Liver (tissue), 9 donors: Measurements from ENCODE around the gene LAPTM4A. TPM values are rescaled to one million over a fixed set of nuclear protein-coding genes. Genes with fewer than 3 reads are reported as not detected.

Experiments
- DNase-seq: peaks from one replicate; pipeline ENCODE4 v3.0.0-alpha.2; 2017; ENCODE audit warnings: low spot score
- H3K27ac ChIP-seq, 2 donors: one replicate each; pipeline ENCODE4 v1.7.0; 2013; ENCODE audit warnings: inconsistent platforms in 2 of 2, low read length in 2 of 2, control low read depth in 1 of 2, low read depth in 1 of 2, mild to moderate bottlenecking in 1 of 2
- H3K27me3 ChIP-seq, 4 donors: one replicate each; pipeline versions ENCODE4 v1.6.1 to v1.7.0; 2013; ENCODE audit warnings: low read length in 3 of 4, inconsistent platforms in 1 of 4, mild to moderate bottlenecking in 1 of 4, moderate library complexity in 1 of 4; ENCODE audit not compliant: control insufficient read depth in 4 of 4, insufficient read depth in 4 of 4
- H3K36me3 ChIP-seq, 4 donors: one replicate each; pipeline versions ENCODE4 v1.6.1 to v1.7.0; 2013; ENCODE audit warnings: low read length in 3 of 4, mild to moderate bottlenecking in 3 of 4, low read depth in 1 of 4, moderate library complexity in 1 of 4; ENCODE audit not compliant: control insufficient read depth in 4 of 4, insufficient read depth in 3 of 4
- H3K4me1 ChIP-seq, 4 donors: one replicate each; pipeline versions ENCODE4 v1.6.1 to v1.7.0; 2013; ENCODE audit warnings: low read length in 3 of 4, mild to moderate bottlenecking in 3 of 4, moderate library complexity in 1 of 4; ENCODE audit not compliant: control insufficient read depth in 4 of 4, insufficient read depth in 4 of 4
- H3K4me3 ChIP-seq, 3 donors: one replicate each; pipeline versions ENCODE4 v1.6.1 to v1.7.0; 2013; ENCODE audit warnings: low read length in 3 of 3, control low read depth in 1 of 3, low read depth in 1 of 3, mild to moderate bottlenecking in 1 of 3
- H3K9ac ChIP-seq, 2 donors: one replicate each; pipeline ENCODE4 v1.7.0; 2013; ENCODE audit warnings: low read length in 2 of 2, mild to moderate bottlenecking in 2 of 2, moderate library complexity in 2 of 2, control low read depth in 1 of 2, low read depth in 1 of 2
- H3K9me3 ChIP-seq, 4 donors: one replicate each; pipeline versions ENCODE4 v1.6.1 to v1.7.0; 2013; ENCODE audit warnings: low read length in 3 of 4; ENCODE audit not compliant: control insufficient read depth in 4 of 4
- ATF3 ChIP-seq: IDR thresholded peaks from 2 replicates; pipeline ENCODE4 v1.6.1; 2016; ENCODE audit warnings: antibody characterized with exemption
- CTCF ChIP-seq: fragments of 150-350 bp; IDR thresholded peaks from 2 replicates; pipeline ENCODE4 v1.5.1; 2017; ENCODE audit warnings: improper control_type of control experiment, low read depth, low read length; ENCODE audit not compliant: missing input control
- EGR1 ChIP-seq, 2 donors: IDR thresholded peaks; 2 replicates each; pipeline ENCODE4 v1.6.1; 2016 to 2018; ENCODE audit warnings: antibody characterized with exemption in 2 of 2, low read depth in 2 of 2
- FOXA1 ChIP-seq: IDR thresholded peaks from 2 replicates; pipeline ENCODE4 v1.6.1; 2016; ENCODE audit warnings: antibody characterized with exemption
- FOXA2 ChIP-seq: IDR thresholded peaks from 2 replicates; pipeline ENCODE4 v1.6.1; 2016; ENCODE audit warnings: antibody characterized with exemption
- GABPA ChIP-seq, 2 donors: IDR thresholded peaks in 1 of 2; conservative IDR thresholded peaks in 1 of 2; 2 replicates each; pipeline ENCODE4 v1.6.1; 2016; ENCODE audit warnings: antibody characterized with exemption in 2 of 2, mild to moderate bottlenecking in 1 of 2, moderate library complexity in 1 of 2
- HNF4A ChIP-seq, 2 donors: conservative IDR thresholded peaks; 2 replicates each; pipeline ENCODE4 v1.6.1; 2016; ENCODE audit warnings: antibody characterized with exemption in 2 of 2, mild to moderate bottlenecking in 2 of 2
- HNF4G ChIP-seq: IDR thresholded peaks from 2 replicates; pipeline ENCODE4 v1.6.1; 2016; ENCODE audit warnings: antibody characterized with exemption
- JUND ChIP-seq, 2 donors: IDR thresholded peaks; 2 replicates each; pipeline ENCODE4 v1.6.1; 2016; ENCODE audit warnings: antibody characterized with exemption in 2 of 2
- NR2F2 ChIP-seq: IDR thresholded peaks from 2 replicates; pipeline ENCODE4 v1.6.1; 2016; ENCODE audit warnings: antibody characterized with exemption
- RAD21 ChIP-seq, 2 donors: IDR thresholded peaks; 2 replicates each; pipeline ENCODE4 v1.6.1; 2016; ENCODE audit warnings: antibody characterized with exemption in 2 of 2, mild to moderate bottlenecking in 2 of 2
- RXRA ChIP-seq, 2 donors: IDR thresholded peaks; 2 replicates each; pipeline ENCODE4 v1.6.1; 2017 to 2018; ENCODE audit warnings: antibody characterized with exemption in 2 of 2, mild to moderate bottlenecking in 1 of 2
- SP1 ChIP-seq: IDR thresholded peaks from 2 replicates; pipeline ENCODE4 v1.6.1; 2018; ENCODE audit warnings: antibody characterized with exemption, mild to moderate bottlenecking
- TAF1 ChIP-seq: conservative IDR thresholded peaks from 2 replicates; pipeline ENCODE4 v1.6.1; 2016; ENCODE audit warnings: antibody characterized with exemption, mild to moderate bottlenecking
- YY1 ChIP-seq: IDR thresholded peaks from 2 replicates; pipeline ENCODE4 v1.6.1; 2016; ENCODE audit warnings: antibody characterized with exemption, mild to moderate bottlenecking
- WGBS: extraction: QIAGEN DNeasy Blood & Tissue Kit; methylation state at CpG from one replicate; pipeline ENCODE4 v1.1.7; 2013; 5-methylcytosine and 5-hydroxymethylcytosine counted together
- polyA plus RNA-seq, 2 donors: library from polyadenylated mRNA; stranded (reverse) in 1 of 2; unstranded in 1 of 2; fragments of 200-250 nt in 1 of 2; fragments of >200 nt in 1 of 2; fragmentation: Nextera tagmentation in 1 of 2; extraction: Ambion mirVana in 1 of 2; gene quantifications; one replicate each; pipeline versions ENCODE4 v1.2.1 to v1.2.3, GENCODE V29; 2013 to 2015
- total RNA-seq, 2 donors: library from RNA; depleted of rRNA; stranded (reverse); fragments of >200 nt; gene quantifications; one replicate each; pipeline ENCODE4 v1.2.3, GENCODE V29; 2014
- TF ChIP-seq, protein P1 (sequence below): IDR thresholded peaks from 2 replicates; pipeline ENCODE4 v1.6.1; 2016; ENCODE audit warnings: antibody characterized with exemption, mild to moderate bottlenecking
- TF ChIP-seq, protein P2 (sequence below): IDR thresholded peaks from 2 replicates; pipeline ENCODE4 v1.6.1; 2016; ENCODE audit warnings: antibody characterized with exemption
- TF ChIP-seq, protein P3 (sequence below): IDR thresholded peaks from 2 replicates; pipeline ENCODE4 v1.6.1; 2016; ENCODE audit warnings: antibody characterized with exemption
- donor health status: healthy.
- donor health status: healthy.
- donor health status: healthy.
- donor health status: healthy.
- donor health status: healthy.

The LAPTM4A gene
- total and polyA plus RNA-seq, 4 donors = 69.1 to 183 (median 122) TPM

GRCh38 chr2:20080428-20080827 is 29.0 kb upstream of the LAPTM4A start:
- Histone ChIP-seq H3K36me3 (no peaks in the 10 kb centered on the region), H3K9ac (no peak overlapping the region), H3K4me3 (no peak overlapping the region), H3K9me3 (no peaks in the 10 kb centered on the region), H3K4me1 (no peaks in the 10 kb centered on the region), H3K27me3 (no peaks in the 10 kb centered on the region), H3K27ac (no peak overlapping the region)
- no peak for DNase-seq
- 87% methylated on average over 10 of the region's 10 CpGs for WGBS
- TF ChIP-seq HNF4G (no peak), HNF4A (conservative IDR thresholded peaks at IDR 0.05) (no peak), GABPA (IDR thresholded peaks at IDR 0.05 in 1 of 2, conservative IDR thresholded peaks at IDR 0.05 in 1 of 2) (no peak)

DNA sequence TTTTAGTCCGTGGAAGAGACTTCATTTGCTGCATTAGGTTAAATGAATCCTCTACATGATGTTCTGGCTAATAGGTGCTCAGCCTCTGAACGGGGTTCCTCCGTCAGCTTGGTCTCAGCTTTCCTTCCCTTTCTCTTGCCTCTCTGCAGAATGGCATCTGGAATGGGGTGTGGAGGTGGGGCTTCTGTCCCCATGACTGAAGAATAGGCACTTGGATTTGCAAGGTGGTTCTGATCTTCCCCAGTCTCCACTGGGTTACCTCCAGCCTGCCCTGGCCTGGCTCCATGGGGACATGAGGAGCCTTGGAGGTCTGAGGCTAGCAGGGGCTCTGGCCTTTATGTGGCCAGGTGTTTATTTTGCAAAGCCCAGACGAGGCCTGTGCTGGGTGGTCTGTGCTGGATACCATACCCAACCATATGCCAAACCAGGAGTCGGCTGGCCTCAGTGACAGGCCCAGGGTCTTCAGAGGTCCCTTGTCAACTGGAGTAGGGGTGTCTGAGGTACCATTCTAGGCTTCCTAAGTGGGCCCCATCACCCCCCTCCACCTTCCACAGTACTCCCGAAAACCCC is 28.2 kb upstream of the LAPTM4A start:
- no peak overlapping the region for H3K9ac ChIP-seq
- WGBS = 89% methylated on average over 6 of the region's 6 CpGs
- TF ChIP-seq JUND (IDR thresholded peaks at IDR 0.05) (no peak), YY1 (no peak), FOXA1 (no peak), RAD21 (IDR thresholded peaks at IDR 0.05) (no peak), EGR1 (IDR thresholded peaks at IDR 0.05; ENCODE audit: low read depth in 2 of 2) (no peak), SP1 (no peak), CTCF (no peak), NR2F2 (no peak), HNF4A (conservative IDR thresholded peaks at IDR 0.05) (no peak), ATF3 (no peak), RXRA (IDR thresholded peaks at IDR 0.05) (no peak), FOXA2 (no peak), HNF4G (no peak), TAF1 (no peak), GABPA (IDR thresholded peaks at IDR 0.05 in 1 of 2, conservative IDR thresholded peaks at IDR 0.05 in 1 of 2) (no peak)
- TF ChIP-seq, protein P1, sequence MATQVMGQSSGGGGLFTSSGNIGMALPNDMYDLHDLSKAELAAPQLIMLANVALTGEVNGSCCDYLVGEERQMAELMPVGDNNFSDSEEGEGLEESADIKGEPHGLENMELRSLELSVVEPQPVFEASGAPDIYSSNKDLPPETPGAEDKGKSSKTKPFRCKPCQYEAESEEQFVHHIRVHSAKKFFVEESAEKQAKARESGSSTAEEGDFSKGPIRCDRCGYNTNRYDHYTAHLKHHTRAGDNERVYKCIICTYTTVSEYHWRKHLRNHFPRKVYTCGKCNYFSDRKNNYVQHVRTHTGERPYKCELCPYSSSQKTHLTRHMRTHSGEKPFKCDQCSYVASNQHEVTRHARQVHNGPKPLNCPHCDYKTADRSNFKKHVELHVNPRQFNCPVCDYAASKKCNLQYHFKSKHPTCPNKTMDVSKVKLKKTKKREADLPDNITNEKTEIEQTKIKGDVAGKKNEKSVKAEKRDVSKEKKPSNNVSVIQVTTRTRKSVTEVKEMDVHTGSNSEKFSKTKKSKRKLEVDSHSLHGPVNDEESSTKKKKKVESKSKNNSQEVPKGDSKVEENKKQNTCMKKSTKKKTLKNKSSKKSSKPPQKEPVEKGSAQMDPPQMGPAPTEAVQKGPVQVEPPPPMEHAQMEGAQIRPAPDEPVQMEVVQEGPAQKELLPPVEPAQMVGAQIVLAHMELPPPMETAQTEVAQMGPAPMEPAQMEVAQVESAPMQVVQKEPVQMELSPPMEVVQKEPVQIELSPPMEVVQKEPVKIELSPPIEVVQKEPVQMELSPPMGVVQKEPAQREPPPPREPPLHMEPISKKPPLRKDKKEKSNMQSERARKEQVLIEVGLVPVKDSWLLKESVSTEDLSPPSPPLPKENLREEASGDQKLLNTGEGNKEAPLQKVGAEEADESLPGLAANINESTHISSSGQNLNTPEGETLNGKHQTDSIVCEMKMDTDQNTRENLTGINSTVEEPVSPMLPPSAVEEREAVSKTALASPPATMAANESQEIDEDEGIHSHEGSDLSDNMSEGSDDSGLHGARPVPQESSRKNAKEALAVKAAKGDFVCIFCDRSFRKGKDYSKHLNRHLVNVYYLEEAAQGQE = no peak
- TF ChIP-seq, protein P2, sequence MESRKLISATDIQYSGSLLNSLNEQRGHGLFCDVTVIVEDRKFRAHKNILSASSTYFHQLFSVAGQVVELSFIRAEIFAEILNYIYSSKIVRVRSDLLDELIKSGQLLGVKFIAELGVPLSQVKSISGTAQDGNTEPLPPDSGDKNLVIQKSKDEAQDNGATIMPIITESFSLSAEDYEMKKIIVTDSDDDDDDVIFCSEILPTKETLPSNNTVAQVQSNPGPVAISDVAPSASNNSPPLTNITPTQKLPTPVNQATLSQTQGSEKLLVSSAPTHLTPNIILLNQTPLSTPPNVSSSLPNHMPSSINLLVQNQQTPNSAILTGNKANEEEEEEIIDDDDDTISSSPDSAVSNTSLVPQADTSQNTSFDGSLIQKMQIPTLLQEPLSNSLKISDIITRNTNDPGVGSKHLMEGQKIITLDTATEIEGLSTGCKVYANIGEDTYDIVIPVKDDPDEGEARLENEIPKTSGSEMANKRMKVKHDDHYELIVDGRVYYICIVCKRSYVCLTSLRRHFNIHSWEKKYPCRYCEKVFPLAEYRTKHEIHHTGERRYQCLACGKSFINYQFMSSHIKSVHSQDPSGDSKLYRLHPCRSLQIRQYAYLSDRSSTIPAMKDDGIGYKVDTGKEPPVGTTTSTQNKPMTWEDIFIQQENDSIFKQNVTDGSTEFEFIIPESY = no peak
- TF ChIP-seq, protein P3, sequence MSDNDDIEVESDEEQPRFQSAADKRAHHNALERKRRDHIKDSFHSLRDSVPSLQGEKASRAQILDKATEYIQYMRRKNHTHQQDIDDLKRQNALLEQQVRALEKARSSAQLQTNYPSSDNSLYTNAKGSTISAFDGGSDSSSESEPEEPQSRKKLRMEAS = no peak

More for the DNA sequence above, 28.2 kb upstream of the LAPTM4A start:
- no peaks in the 10 kb centered on the region for H3K27me3 ChIP-seq
- no peak for DNase-seq
- no peak overlapping the region for H3K27ac ChIP-seq
- no peaks in the 10 kb centered on the region for H3K9me3 ChIP-seq
- H3K36me3 ChIP-seq = no peaks in the 10 kb centered on the region
- no peak overlapping the region for H3K4me3 ChIP-seq
- no peaks in the 10 kb centered on the region for H3K4me1 ChIP-seq
